Natural killer cell (primary cell): Measurements from ENCODE around the gene BACH1. TPM values are rescaled to one million over a fixed set of nuclear protein-coding genes. Genes with fewer than 3 reads are reported as not detected.

ENCODE experiments used
- ATAC-seq, 3 donors: fragments of 150-1000 bp in 2 of 3; fragments of 200-7000 bp in 1 of 3; cut with Tn5 transposase; 1 replicate in 1 of 3; 2 replicates in 2 of 3; pipeline ENCODE4 v1.10.0; 2021; ENCODE audit warnings: mild to moderate bottlenecking in 2 of 3, moderate library complexity in 2 of 3
- DNase-seq, 2 donors: peaks; one replicate each; pipeline versions ENCODE4 v3.0.0 to v3.0.0-alpha.2; 2013 to 2021; ENCODE audit warnings: mixed read lengths in 1 of 2
- H3K27ac ChIP-seq: one replicate; pipeline ENCODE4 v1.5.1; 2013; ENCODE audit warnings: mild to moderate bottlenecking, low read length
- H3K27me3 ChIP-seq: one replicate; pipeline ENCODE4 v1.6.1; 2013; ENCODE audit warnings: low read length; ENCODE audit not compliant: control insufficient read depth, insufficient read depth
- H3K36me3 ChIP-seq: one replicate; pipeline ENCODE4 v1.6.1; 2013; ENCODE audit warnings: low read length; ENCODE audit not compliant: control insufficient read depth, insufficient read depth
- H3K4me1 ChIP-seq: one replicate; pipeline ENCODE4 v1.6.1; 2013; ENCODE audit warnings: low read length; ENCODE audit not compliant: control insufficient read depth, insufficient read depth
- H3K4me3 ChIP-seq: one replicate; pipeline ENCODE4 v1.5.1; 2013; ENCODE audit warnings: low read length
- H3K9me3 ChIP-seq: one replicate; pipeline ENCODE4 v1.6.1; 2013; ENCODE audit warnings: low read length; ENCODE audit not compliant: control insufficient read depth, insufficient read depth
- H3K27ac Mint-ChIP-seq, 2 donors: one replicate each; pipeline ENCODE4 v1.8.0; 2022; ENCODE audit warnings: mild to moderate bottlenecking in 2 of 2, mixed read lengths in 2 of 2, moderate library complexity in 1 of 2
- H3K27me3 Mint-ChIP-seq, 2 donors: one replicate each; pipeline ENCODE4 v1.8.0; 2022; ENCODE audit warnings: low read depth in 2 of 2, mixed read lengths in 2 of 2
- H3K36me3 Mint-ChIP-seq: one replicate; pipeline ENCODE4 v1.8.0; 2022; ENCODE audit warnings: mixed read lengths
- H3K4me1 Mint-ChIP-seq, 2 donors: one replicate each; pipeline ENCODE4 v1.8.0; 2022; ENCODE audit warnings: mixed read lengths in 2 of 2
- H3K4me3 Mint-ChIP-seq: one replicate; pipeline ENCODE4 v1.8.0; 2022; ENCODE audit warnings: mild to moderate bottlenecking, moderate library complexity, mixed read lengths
- H3K9me3 Mint-ChIP-seq, 2 donors: one replicate each; pipeline ENCODE4 v1.8.0; 2022; ENCODE audit warnings: mixed read lengths in 2 of 2
- WGBS: methylation state at CpG from one replicate; pipeline ENCODE4 v1.1.7; 2013; ENCODE audit warnings: missing lambda C conversion rate; ENCODE audit not compliant: insufficient coverage; 5-methylcytosine and 5-hydroxymethylcytosine counted together
- intact Hi-C: fragments of 100-400 bp; cut with micrococcal nuclease; formaldehyde crosslinking; loops from one replicate; pipeline ENCODE4 v1.14.2; 2022
- total RNA-seq, 4 donors: library from RNA; stranded (reverse); fragments of 120-200 nt in 1 of 4; gene quantifications; one replicate each; pipeline versions ENCODE4 v1.2.3 to v1.2.4, GENCODE V29; 2013 to 2022
- TF ChIP-seq, protein P1 (sequence below): fragments of 200-600 bp; IDR thresholded peaks from one replicate; pipeline ENCODE4 v1.8.0; 2022; ENCODE audit warnings: antibody characterized with exemption

BACH1 gene
- total RNA-seq, 3 donors from 2014 or later (not counting 1 experiment from before 2014, with no cell fraction given), result 74.2 to 111 (median 86.3) TPM

DNA sequence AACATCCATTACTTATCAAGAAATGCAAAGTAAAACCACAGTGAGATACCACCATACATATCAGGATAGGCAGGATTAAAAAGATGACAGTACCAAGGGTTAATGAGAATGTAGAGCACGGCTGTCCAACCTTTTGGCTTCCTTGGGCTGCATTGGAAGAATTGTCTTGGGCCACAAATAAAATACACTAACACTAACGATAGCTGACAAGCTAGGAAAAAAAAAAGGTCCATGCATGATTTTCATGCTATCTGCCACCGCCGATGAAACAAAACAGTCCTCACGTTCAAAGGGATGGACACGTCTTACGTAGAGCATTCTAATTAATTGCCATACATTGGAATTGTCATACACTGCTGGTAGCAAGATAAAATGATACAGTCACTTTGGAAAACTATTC is 14.3 kb downstream of the BACH1 start:
- TF ChIP-seq, protein P1, sequence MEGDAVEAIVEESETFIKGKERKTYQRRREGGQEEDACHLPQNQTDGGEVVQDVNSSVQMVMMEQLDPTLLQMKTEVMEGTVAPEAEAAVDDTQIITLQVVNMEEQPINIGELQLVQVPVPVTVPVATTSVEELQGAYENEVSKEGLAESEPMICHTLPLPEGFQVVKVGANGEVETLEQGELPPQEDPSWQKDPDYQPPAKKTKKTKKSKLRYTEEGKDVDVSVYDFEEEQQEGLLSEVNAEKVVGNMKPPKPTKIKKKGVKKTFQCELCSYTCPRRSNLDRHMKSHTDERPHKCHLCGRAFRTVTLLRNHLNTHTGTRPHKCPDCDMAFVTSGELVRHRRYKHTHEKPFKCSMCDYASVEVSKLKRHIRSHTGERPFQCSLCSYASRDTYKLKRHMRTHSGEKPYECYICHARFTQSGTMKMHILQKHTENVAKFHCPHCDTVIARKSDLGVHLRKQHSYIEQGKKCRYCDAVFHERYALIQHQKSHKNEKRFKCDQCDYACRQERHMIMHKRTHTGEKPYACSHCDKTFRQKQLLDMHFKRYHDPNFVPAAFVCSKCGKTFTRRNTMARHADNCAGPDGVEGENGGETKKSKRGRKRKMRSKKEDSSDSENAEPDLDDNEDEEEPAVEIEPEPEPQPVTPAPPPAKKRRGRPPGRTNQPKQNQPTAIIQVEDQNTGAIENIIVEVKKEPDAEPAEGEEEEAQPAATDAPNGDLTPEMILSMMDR, result no peak
- intact Hi-C loops, result no loop called here
- H3K9me3 Mint-ChIP-seq, result no peaks in the 10 kb centered on the region

DNA sequence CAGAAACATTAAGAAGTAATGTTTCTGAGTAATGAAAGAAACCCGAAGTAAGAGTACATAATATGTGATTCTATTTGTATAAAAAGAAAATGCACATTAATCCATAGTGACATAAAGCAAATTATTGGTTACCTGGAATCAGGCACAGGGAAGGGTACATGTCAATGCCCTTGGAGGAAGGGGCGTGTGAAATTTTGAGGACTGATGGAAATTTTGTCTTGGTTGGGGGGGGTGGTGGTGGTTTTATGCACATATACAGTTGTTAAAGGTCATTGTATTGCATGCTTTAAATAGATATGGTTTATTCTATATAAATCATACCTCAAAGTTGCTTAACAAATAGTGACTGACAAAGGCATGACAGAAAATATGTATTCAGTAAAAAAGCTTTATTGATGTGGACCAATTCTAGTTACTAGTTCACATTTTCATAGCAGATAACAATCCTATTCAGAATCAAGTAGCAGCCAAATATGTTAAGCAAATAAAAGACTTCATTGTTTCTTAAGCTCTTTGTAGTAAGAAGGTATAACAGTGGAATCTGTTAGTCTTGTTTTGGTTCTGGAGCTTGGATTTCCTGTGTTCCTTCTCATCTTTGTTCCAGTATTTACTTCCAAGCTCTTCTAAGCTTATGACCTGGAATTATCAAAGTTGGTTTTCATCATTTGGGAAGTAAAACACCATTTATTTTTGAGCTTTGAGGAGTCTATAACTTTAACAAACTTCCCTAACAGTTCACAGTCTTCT is 15.1 kb downstream of the BACH1 start:
- Mint-ChIP-seq H3K27ac (no peak overlapping the region), H3K27me3 (no peaks in the 10 kb centered on the region), H3K4me3 (no peak overlapping the region), H3K4me1 (peaks cover 75 to 77% of the 10 kb centered on the region in 2 donors), H3K36me3 (no peaks in the 10 kb centered on the region), H3K9me3 (no peaks in the 10 kb centered on the region)
- H3K4me3 ChIP-seq, result no peak overlapping the region
- no peaks in the 10 kb centered on the region for H3K27me3 ChIP-seq
- DNase-seq (no peak), ATAC-seq (no peak)
- no peaks in the 10 kb centered on the region for H3K36me3 ChIP-seq
- H3K27ac ChIP-seq, result no peak overlapping the region
- TF ChIP-seq, protein P1, result no peak
- intact Hi-C loops, result no loop called here
- no peaks in the 10 kb centered on the region for H3K4me1 ChIP-seq
- 89% methylated on average over 1 of the region's 2 CpGs for WGBS
- no peaks in the 10 kb centered on the region for H3K9me3 ChIP-seq

More for the DNA sequence above, 14.3 kb downstream of the BACH1 start:
- Histone ChIP-seq H3K36me3 (no peaks in the 10 kb centered on the region), H3K27ac (no peak overlapping the region), H3K9me3 (no peaks in the 10 kb centered on the region), H3K27me3 (no peaks in the 10 kb centered on the region), H3K4me3 (no peak overlapping the region), H3K4me1 (no peaks in the 10 kb centered on the region)
- Mint-ChIP-seq H3K27me3 (no peaks in the 10 kb centered on the region), H3K27ac (no peak overlapping the region), H3K36me3 (no peaks in the 10 kb centered on the region), H3K4me1 (peaks cover 66 to 68% of the 10 kb centered on the region in 2 donors), H3K4me3 (no peak overlapping the region)
- WGBS, result 81% methylated on average over 7 of the region's 7 CpGs
- DNase-seq (no peak), ATAC-seq (no peak)

DNA sequence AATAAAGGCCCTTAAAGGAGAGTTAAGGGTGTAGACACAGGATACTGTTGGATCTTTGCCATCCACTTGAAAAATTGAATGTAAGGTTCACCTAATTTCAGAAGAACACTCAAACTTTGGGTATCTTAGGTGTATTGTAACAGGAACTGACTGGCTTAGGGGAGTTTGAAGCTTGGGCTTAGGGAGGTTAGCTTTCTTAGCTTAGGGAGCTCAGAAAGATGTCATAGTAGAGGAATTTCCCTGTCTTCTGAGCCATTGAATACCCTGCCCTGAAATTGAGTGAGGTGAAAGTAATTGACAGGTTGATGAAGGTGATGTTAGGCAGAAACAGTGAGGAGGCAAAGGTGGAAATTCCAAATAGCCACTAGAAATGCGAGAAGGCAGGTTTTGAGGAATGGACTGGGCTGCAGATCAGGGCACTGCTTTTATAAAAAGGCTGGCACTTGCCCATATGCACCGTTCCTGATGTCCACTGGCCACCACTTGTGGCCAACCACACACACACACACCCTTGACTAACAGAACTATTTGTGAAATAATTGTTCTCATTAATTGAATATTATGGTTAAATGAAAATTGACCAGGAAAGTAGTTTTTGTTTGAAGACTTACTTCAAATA is 16.5 kb downstream of the BACH1 start:
- Histone ChIP-seq H3K27ac (no peak overlapping the region), H3K4me1 (no peaks in the 10 kb centered on the region), H3K4me3 (no peak overlapping the region), H3K27me3 (no peaks in the 10 kb centered on the region), H3K9me3 (no peaks in the 10 kb centered on the region), H3K36me3 (no peaks in the 10 kb centered on the region)
- TF ChIP-seq, protein P1, result no peak
- Mint-ChIP-seq H3K4me3 (no peak overlapping the region), H3K27me3 (no peaks in the 10 kb centered on the region), H3K36me3 (no peaks in the 10 kb centered on the region), H3K4me1 (peaks cover 76 to 86% of the 10 kb centered on the region in 2 donors), H3K9me3 (no peaks in the 10 kb centered on the region), H3K27ac (peak overlapping the region in 1 of 2 donors; percentile 54)
- intact Hi-C loops, result no loop called here
- WGBS, result 94% methylated on average over 1 of the region's 2 CpGs
- DNase-seq, result no peak
- ATAC-seq, result peak in 1 of 3 donors; percentile 33
